ENCODE data around the gene ZEB2.
A peak's percentile ranks its signal among the peaks of the same experiment; 100 is the strongest.

ZEB2 gene

DNA sequence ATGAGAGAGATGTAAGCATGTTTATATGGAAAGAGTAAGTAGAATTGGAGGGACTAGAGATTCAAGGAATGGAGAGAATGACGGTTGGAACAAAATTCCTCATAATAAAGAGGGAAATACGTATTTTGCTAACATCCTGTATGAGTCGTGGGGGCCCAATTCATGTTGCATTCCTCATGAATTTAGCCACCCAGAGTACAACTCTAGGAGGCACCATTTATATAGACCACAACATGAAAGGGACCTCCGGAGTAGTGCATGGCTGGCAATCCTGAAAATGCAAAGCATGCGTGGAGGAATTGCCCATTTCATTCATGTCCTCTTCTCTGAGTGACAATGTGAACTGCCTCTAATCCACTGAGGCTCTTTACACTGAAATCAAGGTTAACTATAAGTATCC lies 168.2 kb downstream of the ZEB2 start:
- no peak for DNase-seq (ENCODE audit: low spot score)

DNA sequence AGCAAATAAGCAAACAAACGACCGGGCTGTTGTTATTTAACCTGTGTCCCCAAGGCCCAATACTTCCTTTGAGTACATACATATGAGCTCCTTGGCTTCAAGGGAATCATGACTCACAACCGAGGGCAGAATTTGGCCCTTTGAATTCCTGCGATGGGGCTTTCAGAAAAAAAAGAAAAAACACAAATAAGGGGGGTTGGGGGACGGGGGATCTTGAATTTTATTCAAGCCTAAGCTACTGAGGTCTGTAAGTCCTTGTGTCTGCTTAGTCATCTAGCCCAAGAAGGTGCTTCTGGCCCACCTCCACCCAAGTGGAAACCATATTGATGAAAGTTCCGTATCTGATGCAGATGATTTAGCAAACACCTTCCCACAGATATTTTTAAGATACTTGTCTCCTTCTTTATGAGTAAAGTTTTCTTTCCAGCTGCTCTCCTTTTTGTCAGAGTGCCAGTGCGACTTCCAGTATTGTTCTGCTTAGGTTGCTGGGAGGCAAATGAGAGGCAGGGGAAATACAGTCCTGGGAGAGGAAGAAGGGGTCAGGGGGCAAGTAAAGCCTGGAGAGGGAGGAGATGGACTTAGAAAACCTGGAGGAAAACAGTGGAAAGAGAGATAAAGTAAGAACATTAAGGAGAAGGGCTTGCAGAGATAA lies 169.6 kb downstream of the ZEB2 start:
- no peak for DNase-seq (ENCODE audit: low spot score)

DNA sequence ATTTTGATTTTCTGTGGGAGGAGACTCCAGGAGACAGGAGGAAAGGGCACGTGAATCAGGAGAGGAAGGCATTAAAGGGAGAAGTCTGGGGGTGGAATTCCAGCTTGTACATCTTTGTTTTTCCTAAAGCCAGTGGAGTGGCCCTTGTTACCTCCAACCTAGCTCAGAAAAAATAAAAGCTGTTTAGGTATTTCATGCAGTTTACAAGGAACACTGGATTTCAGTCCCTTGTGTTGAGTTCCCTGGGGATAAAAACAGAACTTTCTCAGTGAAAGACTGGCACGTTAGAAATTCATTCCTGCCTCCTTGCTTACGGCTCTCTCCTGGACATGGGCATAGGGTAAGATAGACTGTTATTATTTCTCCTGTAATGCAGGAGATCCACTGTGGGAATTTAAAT lies 170.2 kb downstream of the ZEB2 start:
- no peak for DNase-seq (ENCODE audit: low spot score)

DNA sequence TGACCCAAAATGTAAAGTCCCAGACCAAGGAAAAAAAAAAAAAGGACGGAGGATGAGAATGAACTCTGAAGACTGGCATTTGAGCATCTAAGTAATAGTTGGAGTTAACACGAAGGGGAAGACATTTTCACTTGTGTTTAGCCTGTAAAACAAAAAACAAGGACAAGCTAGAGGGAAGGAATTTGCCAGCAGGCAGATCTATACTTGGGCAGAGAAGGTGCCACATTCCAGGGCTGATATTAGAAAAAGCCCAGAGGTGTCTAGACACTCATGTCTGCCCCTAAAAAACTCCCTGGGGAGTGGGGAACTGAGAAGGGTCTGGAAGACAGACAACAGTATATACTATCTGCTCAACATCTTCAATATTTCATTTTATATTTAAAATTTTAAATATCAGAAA lies 171.1 kb downstream of the ZEB2 start:
- no peak for DNase-seq (ENCODE audit: low spot score)

DNA sequence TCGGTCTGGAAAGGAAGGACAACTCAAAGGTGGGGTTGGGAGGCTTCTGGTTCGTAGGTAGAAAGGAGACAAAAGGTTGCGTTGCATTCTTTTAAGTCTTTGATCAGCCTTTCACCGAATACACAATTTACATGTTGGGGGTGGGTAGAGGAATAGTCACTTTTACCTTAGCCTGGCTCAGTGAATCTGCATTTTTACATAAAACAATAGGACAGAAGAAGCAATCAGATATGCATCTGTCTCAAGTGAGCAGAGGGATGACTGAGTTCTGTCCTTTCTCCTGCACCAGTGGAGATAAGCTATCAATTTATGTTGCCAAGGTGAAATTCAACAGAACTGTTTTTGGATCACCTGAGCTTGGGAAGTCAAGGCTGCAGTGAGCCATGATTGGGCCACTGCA lies 173.7 kb downstream of the ZEB2 start:
- DNase-seq (ENCODE audit: low spot score): no peak

DNA sequence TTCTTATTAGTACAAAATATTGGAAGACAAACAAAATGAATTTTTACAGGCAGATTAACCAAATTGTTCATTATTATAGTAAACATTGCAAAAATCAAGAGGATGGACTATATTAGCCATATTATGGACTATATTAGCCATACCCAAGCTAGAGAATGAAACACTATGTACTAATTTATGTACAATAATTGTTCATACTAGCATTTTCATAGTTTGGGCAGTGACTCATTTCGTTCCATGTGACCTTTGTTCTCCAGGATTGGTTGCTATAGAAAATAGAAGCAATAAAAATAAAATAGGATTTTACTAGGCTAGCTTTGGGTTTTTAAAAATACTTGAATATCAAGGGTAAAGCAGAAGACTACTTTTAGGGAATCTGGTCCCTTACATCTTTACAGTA lies 176.8 kb downstream of the ZEB2 start:
- DNase-seq (ENCODE audit: low spot score): peak; percentile 36

DNA sequence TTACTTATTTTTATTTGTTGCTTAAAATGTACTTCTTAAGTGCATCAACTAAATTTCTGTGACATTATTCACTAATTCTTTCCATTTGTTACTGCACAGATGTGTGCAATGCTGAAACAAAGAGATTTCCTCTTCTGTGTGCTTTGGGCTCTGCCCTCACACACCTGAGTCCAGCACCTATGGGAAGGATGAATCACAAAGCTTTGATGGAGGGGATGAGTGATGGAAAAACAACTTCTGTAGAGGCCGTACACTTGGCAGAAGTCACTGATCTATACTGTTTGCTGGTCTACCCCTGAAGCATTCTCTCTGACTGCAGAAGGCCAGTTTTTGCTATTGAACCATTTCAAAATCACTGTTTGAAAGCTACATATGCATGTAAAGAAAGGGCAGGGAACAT lies 178.4 kb downstream of the ZEB2 start:
- DNase-seq (ENCODE audit: low spot score): no peak

DNA sequence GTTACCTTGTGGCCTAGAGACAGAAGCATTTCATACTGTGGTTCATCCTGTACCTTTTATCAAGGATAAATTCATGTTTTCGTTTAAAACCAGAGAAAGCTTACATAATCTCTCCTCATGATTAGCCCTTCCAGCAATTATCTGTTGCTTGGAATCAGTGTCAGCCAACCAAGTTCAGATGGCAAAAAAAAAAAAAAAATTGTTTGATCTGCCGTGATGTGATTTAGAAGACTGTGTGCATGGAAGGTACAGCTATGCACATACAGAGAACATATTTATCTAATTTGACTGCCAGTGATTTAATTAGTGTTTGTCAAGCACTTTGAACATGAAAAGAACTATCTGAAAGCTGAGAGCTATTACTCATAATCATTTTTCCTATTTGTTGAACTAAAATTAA lies 180.9 kb downstream of the ZEB2 start:
- no peak for DNase-seq (ENCODE audit: low spot score)

DNA sequence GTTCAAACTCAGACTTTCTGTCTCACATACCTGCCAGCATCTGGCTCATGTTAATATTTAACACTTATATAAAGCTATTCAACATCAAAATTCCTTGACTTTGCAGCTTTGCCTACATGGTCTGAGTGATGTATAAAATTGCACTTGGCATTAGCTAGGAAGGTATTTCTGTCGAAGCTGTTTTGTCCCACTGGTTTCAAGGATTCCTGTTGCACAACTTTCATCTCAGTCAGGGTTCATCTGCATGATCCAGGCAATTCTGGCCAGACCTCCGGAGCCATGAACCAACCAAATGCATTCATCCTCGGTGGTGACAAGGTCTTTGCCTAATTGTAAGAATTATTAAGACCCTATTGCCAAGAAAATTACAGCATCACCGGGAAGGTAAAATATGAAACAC lies 185.4 kb downstream of the ZEB2 start:
- DNase-seq (ENCODE audit: low spot score): no peak

Measured in LoVo (cell line).